ENCODE measurements around the gene RAB36. TPM values are rescaled to one million over a fixed set of nuclear protein-coding genes. Genes with fewer than 3 reads are reported as not detected.

The RAB36 gene
- total and polyA plus RNA-seq, 10 donors, result 1.0 to 3.7 (median 1.6) TPM

DNA sequence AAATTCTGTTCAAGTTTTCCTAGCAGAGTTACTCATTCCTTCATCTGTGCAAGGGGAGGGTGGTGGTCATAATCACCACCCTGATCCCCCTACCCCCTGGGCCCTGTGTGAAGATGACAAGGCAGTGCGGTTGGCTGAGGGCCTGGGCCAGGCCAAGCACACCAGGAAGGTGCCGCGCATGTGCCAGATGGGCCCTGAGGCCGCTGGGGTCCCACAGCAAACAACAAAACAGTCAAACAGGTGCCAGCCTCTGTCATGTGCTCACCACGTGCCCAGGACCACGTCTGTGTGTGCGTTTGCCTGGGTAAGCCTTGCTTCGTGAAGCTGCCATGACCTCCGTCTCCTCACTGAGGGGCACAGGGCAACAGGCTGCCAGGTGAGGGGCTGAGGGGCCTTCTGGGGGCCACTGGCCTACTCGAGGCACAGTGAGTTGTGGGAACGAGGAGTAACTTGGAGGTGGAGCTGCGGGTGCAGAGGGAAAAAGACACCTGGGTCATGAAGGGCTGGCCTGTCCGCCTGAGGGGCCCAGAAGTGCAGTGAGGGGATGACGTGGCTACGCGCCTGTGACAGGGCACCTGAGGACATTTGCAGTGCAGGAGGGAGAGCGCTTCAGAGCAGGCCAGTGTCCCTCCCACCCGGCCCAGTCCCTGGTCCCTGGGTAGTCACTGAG, 29.3 kb upstream of the RAB36 start:
- Histone ChIP-seq H3K4me3 (no peak overlapping the region), H3K36me3 (no peaks in the 10 kb centered on the region), H3K27me3 (replicated peaks in 1 of 7) (no peaks in the 10 kb centered on the region), H3K4me1 (peaks cover 0 to 31% (median 17%) of the 10 kb centered on the region in 6 donors), H3K27ac (no peak overlapping the region), H3K9me3 (no peaks in the 10 kb centered on the region)
- 84 to 89% (median 88%) methylated on average over 18 of the region's 18 CpGs for WGBS, 5 donors
- intact Hi-C loops (cut with DNase I; ENCODE audit: low total_unique reads), result no loop called here
- TF ChIP-seq POLR2AphosphoS5 (IDR thresholded peaks at IDR 0.05) (no peak), POLR2A (IDR thresholded peaks at IDR 0.05) (no peak)
- TF ChIP-seq, protein P1, sequence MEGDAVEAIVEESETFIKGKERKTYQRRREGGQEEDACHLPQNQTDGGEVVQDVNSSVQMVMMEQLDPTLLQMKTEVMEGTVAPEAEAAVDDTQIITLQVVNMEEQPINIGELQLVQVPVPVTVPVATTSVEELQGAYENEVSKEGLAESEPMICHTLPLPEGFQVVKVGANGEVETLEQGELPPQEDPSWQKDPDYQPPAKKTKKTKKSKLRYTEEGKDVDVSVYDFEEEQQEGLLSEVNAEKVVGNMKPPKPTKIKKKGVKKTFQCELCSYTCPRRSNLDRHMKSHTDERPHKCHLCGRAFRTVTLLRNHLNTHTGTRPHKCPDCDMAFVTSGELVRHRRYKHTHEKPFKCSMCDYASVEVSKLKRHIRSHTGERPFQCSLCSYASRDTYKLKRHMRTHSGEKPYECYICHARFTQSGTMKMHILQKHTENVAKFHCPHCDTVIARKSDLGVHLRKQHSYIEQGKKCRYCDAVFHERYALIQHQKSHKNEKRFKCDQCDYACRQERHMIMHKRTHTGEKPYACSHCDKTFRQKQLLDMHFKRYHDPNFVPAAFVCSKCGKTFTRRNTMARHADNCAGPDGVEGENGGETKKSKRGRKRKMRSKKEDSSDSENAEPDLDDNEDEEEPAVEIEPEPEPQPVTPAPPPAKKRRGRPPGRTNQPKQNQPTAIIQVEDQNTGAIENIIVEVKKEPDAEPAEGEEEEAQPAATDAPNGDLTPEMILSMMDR (IDR thresholded peaks at IDR 0.05 in 8 of 11, conservative IDR thresholded peaks at IDR 0.05 in 3 of 11), result no peak
- DNase-seq, result no peak

DNA sequence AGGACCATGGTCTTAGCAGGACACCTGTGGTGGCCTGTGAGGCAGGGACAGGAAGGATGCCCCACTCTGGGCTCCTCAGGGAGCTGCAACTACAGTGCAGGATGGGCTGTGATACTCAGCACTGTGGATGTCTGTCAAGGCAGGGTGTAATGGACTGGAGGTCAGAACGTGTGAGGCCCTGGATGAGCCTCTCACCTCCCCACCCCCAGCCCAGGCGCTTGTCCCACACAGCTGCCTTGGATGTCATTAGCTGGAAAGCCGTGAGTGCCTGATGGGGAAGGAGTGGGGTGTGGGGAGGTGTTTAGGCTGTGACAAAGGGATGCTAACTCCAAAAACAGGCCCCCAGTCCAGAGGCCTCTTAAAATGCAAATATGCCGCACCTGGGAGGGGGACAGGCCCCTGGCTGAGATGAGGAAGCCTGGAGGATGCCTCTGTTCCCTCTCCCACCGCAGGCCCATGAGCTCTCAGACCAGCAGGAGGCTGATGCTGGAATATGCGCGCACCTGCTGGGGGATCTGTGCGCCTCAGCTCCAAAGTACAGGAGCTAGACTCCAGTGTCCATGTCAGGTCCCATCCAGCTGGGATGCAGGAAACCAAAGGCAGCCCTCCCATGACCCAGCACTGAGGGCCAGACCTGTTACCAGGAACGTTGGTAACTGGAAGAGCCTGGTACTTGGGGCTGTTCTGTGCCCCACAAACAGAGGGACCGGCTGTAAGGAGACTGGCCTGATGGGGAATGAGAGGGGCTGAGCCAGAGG, 28.6 kb upstream of the RAB36 start:
- intact Hi-C loops (cut with DNase I; ENCODE audit: low total_unique reads), result no loop called here
- Histone ChIP-seq H3K27me3 (replicated peaks in 1 of 7) (no peaks in the 10 kb centered on the region), H3K4me1 (peaks cover 0 to 31% (median 17%) of the 10 kb centered on the region in 6 donors), H3K27ac (no peak overlapping the region), H3K9me3 (no peaks in the 10 kb centered on the region), H3K4me3 (no peak overlapping the region), H3K36me3 (no peaks in the 10 kb centered on the region)
- no peak for DNase-seq
- WGBS, 5 donors, result 83 to 92% (median 87%) methylated on average over 7 to 10 of the region's 10 CpGs
- TF ChIP-seq, protein P1 (IDR thresholded peaks at IDR 0.05 in 8 of 11, conservative IDR thresholded peaks at IDR 0.05 in 3 of 11), result no peak
- no peak for TF ChIP-seq POLR2A (IDR thresholded peaks at IDR 0.05)

DNA sequence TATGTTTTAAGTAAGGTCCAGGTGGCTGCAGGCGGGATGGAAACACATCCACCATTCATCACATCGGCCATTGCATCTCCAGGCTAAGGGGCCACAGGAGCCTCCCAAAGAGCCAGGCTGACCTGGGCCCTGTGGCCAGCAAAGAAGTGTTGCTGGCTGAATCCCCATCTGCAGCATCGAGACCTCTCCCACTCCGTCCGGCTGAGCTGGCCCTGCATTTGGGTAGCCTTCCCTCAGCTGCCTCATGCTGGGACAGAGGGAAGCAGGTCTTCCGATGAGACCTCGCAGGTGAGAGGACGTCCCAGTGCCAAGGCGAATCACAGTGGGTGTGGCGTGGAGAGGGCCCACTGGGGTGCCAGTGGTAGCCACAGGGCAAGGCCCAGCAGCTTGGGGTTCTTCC, 28.0 kb upstream of the RAB36 start:
- Histone ChIP-seq H3K36me3 (no peaks in the 10 kb centered on the region), H3K27me3 (replicated peaks in 1 of 7) (no peaks in the 10 kb centered on the region), H3K4me1 (peaks cover 0 to 28% (median 15%) of the 10 kb centered on the region in 6 donors), H3K27ac (no peak overlapping the region), H3K4me3 (no peak overlapping the region), H3K9me3 (no peaks in the 10 kb centered on the region)
- DNase-seq, result no peak
- 94 to 98% (median 96%) methylated on average over 9 to 10 of the region's 10 CpGs for WGBS, 5 donors
- TF ChIP-seq POLR2A (IDR thresholded peaks at IDR 0.05), result no peak
- TF ChIP-seq, protein P1 (IDR thresholded peaks at IDR 0.05 in 8 of 11, conservative IDR thresholded peaks at IDR 0.05 in 3 of 11), result no peak
- no peak for TF ChIP-seq POLR2AphosphoS5 (IDR thresholded peaks at IDR 0.05)
- intact Hi-C loops (cut with DNase I; ENCODE audit: low total_unique reads), result no loop called here

Data from spleen (tissue), 11 donors.